ENCODE data around the gene MYL9. TPM values are rescaled to one million over a fixed set of nuclear protein-coding genes. Genes with fewer than 3 reads are reported as not detected.

Gene MYL9
- total RNA-seq, 4 donors from 2014 or later = 56.8 to 175 (median 111) TPM

DNA sequence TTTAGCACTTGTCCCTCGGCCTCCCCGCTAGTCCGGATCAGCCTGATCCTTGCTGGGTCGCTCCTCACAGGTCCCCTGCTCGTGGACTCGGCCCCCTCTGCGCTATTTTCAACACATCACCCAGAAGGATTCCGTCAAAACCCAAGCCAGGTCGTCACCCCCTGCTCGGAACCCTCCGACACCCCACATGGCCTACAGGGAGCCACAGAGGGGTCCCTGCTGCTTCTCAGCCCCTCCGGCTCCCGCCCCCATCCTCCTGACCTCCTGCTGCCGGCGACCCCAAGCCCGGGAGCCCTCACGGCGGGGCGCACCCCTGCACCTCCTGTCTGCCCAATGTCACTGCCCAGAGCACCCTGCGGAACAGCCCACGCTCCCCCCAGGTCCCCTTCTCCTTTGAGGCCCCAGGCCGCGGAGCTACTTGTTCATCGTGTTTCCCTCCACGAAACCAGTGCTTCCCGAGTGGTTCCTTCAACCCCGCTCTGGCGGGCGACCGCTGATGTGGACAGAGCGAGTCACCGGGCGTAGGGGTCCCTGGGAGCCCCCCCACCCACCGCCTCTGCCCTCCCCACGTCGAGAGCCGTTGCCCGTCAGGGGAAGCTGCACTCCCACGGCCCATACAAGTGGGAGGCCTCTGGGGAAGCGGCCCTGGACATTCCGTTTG lies 638 bp upstream of the MYL9 start:
- TF ChIP-seq, protein P1, sequence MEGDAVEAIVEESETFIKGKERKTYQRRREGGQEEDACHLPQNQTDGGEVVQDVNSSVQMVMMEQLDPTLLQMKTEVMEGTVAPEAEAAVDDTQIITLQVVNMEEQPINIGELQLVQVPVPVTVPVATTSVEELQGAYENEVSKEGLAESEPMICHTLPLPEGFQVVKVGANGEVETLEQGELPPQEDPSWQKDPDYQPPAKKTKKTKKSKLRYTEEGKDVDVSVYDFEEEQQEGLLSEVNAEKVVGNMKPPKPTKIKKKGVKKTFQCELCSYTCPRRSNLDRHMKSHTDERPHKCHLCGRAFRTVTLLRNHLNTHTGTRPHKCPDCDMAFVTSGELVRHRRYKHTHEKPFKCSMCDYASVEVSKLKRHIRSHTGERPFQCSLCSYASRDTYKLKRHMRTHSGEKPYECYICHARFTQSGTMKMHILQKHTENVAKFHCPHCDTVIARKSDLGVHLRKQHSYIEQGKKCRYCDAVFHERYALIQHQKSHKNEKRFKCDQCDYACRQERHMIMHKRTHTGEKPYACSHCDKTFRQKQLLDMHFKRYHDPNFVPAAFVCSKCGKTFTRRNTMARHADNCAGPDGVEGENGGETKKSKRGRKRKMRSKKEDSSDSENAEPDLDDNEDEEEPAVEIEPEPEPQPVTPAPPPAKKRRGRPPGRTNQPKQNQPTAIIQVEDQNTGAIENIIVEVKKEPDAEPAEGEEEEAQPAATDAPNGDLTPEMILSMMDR (IDR thresholded peaks at IDR 0.05; ENCODE audit: low read depth) = no peak

DNA sequence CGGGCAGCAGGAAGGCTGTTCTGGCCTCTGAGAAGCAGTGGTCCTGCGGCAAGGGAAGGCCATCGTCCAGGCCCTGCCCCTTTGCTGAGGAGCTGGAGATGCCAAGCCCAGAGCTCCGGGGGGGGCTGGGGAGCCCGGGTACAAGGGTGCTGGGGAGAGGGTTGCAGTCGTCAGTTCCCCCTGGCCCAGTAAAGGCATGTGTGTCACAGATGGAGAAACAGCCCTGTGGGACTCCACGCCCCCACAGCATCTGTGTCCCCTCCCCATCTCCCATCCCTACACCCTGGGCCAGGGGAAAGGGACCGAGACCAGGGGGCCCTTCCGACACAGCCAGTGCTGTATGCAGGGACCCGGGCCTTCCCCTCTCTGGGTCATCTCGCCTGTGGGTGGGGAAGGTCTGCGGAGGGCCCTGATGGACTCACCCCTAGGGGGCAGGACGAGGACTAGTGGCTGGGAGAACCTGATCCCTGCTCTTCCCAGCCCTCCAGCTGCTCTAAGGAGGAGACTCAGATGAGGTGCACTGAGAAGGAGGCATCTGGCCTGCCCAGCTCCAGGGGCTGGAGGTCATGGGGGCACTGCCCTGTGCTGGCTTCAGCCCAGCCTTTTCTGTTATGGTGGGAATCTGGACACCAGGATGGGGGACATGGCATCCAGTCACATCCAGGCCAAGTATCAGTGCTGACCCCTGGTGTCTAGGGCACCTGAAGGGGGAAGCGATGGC lies 609 bp downstream of the MYL9 start:
- TF ChIP-seq, protein P1 (IDR thresholded peaks at IDR 0.05; ENCODE audit: low read depth) = no peak

DNA sequence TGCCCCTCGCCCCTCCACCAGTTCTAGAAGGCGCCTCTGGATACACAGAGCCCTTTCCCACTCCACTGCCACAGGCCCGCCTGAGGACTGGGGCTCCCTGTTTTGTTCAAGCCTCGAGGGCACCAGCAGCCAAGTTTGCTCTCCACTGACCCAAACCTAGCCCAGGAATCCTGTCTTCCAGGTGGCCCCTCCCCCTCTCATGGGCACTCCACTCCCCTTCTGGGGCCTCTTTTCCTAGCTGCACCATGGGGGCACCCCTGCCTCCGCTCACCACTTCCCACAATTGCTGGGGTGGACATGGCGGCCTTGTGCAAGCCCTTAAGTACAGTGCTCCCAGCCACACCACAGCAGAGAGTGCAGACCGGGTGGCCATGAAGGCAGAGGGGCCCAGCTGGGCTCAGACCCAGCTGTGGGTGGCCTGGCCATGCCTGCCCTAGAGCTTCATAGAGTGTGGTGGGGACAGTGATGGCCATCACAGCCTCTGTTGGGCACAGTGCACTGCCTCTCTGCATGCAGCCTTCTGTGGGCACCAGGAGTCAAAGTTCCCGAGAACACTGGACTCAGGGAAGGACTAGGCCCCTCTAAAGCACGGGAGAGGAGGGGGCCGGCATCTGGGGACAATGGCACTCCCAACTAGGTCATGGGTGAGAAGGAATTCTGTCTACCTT lies 1.3 kb downstream of the MYL9 start:
- TF ChIP-seq, protein P1 (IDR thresholded peaks at IDR 0.05; ENCODE audit: low read depth) = no peak

DNA sequence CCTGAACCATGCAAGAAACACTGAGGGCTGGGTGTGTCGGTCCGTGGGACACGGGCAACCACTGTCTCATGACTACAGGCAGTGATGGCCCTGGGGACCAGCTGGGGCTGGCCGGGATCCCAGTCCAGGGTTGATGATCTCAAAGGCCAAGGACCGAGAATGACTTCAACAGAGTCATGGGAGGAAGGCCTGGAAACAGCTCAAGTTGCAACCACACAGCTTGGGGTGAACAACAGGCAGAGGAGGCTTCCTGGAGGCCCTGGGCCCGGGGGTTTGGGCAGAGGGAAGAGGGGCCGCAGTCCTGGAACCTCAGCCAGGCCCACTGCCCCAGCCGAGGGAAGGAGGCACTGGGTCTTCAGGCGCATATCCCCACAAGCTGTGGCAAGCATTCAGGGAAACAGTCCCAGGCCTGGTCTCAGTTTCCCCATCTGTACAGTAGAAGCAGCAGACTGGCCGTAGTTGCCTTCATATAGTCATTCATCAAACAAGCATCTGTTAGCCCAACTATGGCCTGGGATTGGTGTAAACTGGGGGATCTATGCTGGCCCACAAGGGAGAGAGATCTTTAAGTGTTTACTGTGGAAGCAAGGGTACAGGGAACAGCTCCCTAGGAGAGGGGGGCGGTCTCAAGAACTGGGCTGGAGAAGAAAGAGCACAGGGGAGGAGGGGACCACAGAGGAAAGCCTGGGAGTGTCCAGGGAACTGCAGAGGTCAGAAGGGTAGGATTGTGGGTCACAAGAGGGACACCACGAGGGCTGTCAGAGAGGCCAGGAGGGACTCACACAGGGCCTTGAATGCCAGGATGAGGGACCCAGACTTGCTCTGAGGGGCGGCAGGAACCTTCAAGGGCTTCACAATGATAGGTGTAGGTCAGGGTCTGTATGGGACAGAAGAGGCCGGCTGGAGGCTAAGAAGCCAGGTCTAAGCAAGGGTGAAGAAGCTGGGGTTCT lies 2.1 kb downstream of the MYL9 start:
- TF ChIP-seq, protein P1 (IDR thresholded peaks at IDR 0.05; ENCODE audit: low read depth) = no peak

DNA sequence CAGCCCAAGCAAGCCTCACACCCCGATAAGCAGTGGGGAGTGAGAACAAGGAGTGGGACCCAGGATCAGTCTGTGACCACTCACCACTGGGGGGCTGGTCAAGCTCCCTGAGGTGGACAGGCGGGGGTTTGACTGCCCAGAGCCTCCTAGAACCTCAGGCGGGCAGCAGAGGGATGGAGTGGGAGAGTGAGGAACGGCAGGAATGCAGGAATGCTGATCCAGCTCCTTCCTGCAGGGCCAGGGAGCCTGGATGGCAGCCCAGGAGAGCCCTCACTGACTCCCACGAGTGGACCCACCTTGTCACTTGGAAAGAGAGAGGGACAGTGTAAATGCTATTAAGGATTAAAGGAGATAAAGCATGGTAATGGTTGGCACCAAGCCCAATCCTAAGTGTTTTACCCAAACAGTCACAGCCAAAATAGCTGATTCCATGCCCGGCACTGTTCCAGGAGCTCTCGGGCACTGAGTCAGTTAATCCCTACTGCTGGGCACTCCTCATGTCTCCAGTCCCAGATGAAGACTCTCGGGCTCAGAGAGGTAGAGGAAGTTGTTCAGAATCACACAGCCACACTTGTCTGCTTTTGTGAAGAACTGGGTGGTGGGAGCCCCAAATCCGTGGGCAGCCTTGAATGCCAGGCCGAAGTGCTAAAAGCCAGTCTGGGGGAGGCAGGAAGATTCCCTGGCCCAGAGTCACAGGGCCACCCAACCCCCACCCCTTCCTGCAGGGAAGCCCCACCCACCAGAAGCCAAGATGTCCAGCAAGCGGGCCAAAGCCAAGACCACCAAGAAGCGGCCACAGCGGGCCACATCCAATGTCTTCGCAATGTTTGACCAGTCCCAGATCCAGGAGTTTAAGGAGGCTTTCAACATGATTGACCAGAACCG lies 3.1 kb downstream of the MYL9 start:
- TF ChIP-seq, protein P1 (IDR thresholded peaks at IDR 0.05; ENCODE audit: low read depth) = no peak

DNA sequence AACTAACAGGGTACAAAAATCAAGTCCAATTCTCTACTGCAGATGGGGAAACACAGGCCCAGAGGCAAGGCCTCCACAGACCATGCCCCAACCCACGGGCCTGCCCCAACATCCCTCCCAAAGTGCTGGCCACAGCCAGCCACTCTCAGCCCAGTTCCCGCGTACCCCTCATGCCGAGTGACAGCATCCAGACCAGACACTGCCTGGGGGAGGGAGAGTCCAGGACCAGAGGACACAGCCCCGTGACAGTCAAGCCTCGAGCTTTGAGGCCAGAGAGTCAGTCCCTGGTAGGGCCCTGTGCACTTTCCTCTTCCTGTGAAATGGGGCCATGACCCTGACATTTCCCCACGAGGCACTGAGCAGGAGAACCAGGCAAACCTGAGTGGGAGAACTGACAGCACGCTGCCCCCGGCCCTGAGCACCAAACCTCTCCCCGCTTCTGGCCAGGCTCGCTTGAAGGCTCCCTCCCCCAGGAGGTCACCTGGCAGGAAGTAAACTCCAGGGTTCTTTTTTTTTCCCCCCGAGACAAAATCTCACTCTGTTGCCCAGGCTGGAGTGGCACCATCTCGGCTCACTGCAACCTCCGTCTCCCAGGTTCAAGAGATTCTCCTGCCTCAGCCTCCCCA lies 4.9 kb downstream of the MYL9 start:
- TF ChIP-seq, protein P1 (IDR thresholded peaks at IDR 0.05; ENCODE audit: low read depth) = no peak

Measured in subcutaneous adipose tissue (tissue), 4 donors.